ENCODE results near the gene RNF223.
"Not testable (repeated sequence)": the region's sequence is repeated elsewhere in the genome, so short reads cannot be mapped to it uniquely, and the experiment has no call there.

The RNF223 gene

GRCh38 chr1:1072299-1072848 lies 1.7 kb downstream of the RNF223 start:
- DNase-seq (ENCODE audit: low read depth): no peak

GRCh38 chr1:1071486-1072298 lies 2.4 kb downstream of the RNF223 start:
- DNase-seq (ENCODE audit: low read depth): no peak

- no peak for DNase-seq (ENCODE audit: low read depth)
These were observed 4.1 kb downstream of the RNF223 start for GRCh38 chr1:1069711-1070676.

GRCh38 chr1:1069056-1069710 lies 4.9 kb downstream of the RNF223 start:
- peak; percentile 84 for DNase-seq (ENCODE audit: low read depth)

- DNase-seq (ENCODE audit: low read depth): peak; percentile 22
These were observed 5.5 kb downstream of the RNF223 start for GRCh38 chr1:1068517-1069055.

- no peak for DNase-seq (ENCODE audit: low read depth)
These were observed 6.1 kb downstream of the RNF223 start for GRCh38 chr1:1067860-1068516.

- no peak for DNase-seq (ENCODE audit: low read depth)
These were observed 6.7 kb downstream of the RNF223 start for GRCh38 chr1:1067284-1067859.

- no peak for DNase-seq (ENCODE audit: low read depth)
These were observed 7.5 kb downstream of the RNF223 start for GRCh38 chr1:1066403-1067283.

- DNase-seq (ENCODE audit: low read depth): not testable (repeated sequence)
These were observed 8.2 kb downstream of the RNF223 start for GRCh38 chr1:1065940-1066304.

- DNase-seq (ENCODE audit: low read depth): no peak
These were observed 8.7 kb downstream of the RNF223 start for GRCh38 chr1:1065265-1065939.

GRCh38 chr1:1063945-1064831 lies 9.9 kb downstream of the RNF223 start:
- peak; percentile 86 for DNase-seq (ENCODE audit: low read depth)

- DNase-seq (ENCODE audit: low read depth): no peak
These were observed 10.7 kb downstream of the RNF223 start for GRCh38 chr1:1063261-1063944.

- no peak for DNase-seq (ENCODE audit: low read depth)
These were observed 11.6 kb downstream of the RNF223 start for GRCh38 chr1:1062348-1063163.

- DNase-seq (ENCODE audit: low read depth): no peak
These were observed 12.3 kb downstream of the RNF223 start for GRCh38 chr1:1061682-1062345.

- DNase-seq (ENCODE audit: low read depth): no peak
These were observed 13.7 kb downstream of the RNF223 start for GRCh38 chr1:1060281-1061000.
